HFF-Myc (cell line): Measurements from ENCODE around the gene PNPLA7.

Experiments used
- DNase-seq: peaks from one replicate; pipeline ENCODE4 v3.0.0-alpha.2; 2011; ENCODE audit warnings: low read depth; ENCODE audit errors: extremely low read depth
- H3K4me3 ChIP-seq: replicated peaks from 2 replicates; pipeline ENCODE4 v1.5.1; 2011; ENCODE audit warnings: low read depth, mild to moderate bottlenecking, control low read depth, low read length
- CTCF ChIP-seq: IDR thresholded peaks from 2 replicates; pipeline ENCODE4 v1.5.1; 2012; ENCODE audit warnings: mild to moderate bottlenecking, low read depth, low read length, control low read depth; ENCODE audit errors: missing control alignments

The PNPLA7 gene

GRCh38 chr9:137490532-137491186 lies 59.5 kb downstream of the PNPLA7 start:
- H3K4me3 ChIP-seq = no peak overlapping the region
- no peak for TF ChIP-seq CTCF
- DNase-seq = no peak

GRCh38 chr9:137488906-137489305 lies 61.3 kb downstream of the PNPLA7 start:
- H3K4me3 ChIP-seq = no peak overlapping the region
- TF ChIP-seq CTCF = no peak
- no peak for DNase-seq

DNA sequence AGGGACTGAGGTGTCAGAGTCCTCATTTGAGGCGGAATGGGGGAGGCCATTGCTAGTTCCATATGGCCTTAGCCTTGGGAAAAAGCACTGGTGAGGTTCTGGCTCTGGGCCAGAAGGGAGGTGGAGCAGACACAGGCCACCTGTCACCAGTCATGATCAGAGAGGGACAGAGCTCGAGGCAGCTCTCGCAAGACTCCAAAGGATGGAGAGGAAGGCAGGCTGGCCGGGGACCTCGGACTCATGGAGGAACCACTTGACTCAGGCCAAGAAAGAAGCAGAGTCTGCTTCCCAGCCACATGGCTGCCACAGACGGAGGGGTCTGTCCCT lies 61.9 kb downstream of the PNPLA7 start:
- DNase-seq = no peak
- H3K4me3 ChIP-seq = no peak overlapping the region
- no peak for TF ChIP-seq CTCF

GRCh38 chr9:137487454-137488326 lies 62.5 kb downstream of the PNPLA7 start:
- TF ChIP-seq CTCF = no peak
- H3K4me3 ChIP-seq = no peak overlapping the region
- no peak for DNase-seq

DNA sequence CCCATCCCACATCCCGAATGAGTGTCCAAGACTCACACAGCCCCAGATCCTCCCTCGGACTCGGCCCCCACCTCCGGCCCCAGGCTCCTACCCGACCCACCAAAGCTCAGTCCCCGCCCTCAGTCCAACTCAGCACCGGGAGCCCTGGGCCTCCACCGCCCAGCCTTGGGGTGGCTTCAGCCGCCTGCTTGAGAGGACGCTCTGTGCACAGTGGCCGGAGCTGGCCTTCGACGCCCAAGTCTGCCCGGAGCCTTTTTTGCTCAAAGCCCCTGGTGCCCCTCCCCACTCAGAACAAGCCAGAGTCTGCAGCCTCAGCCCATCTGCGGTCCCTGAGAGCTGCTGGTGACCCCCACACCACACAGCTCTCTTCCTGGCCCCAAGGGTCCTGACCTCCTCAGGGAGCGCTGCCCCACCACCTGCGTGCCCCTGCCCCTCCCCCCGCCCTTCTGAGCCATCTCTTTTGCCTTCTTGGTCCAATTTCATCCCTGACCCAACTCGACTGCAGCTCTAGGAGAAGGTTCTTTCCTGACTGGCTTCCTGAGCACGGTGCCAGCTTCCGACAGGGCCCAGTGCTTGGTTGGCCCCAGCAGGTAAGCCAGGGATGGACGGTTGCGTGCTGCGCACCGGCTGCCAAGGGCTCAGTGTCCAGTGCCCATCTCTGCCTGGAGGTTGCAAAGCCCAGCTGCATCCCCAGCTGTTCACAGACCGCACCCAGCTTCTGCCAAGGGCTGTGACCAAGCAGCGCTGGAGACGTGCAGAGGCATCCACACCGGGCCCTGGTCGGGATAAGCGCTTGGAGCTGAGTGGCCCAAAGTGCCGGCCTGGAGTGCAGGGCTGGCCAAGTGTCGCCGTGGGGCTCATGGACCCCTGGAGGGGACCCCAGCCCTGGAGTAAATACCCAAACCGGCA lies 63.4 kb downstream of the PNPLA7 start:
- no peak for TF ChIP-seq CTCF
- H3K4me3 ChIP-seq = no peak overlapping the region
- no peak for DNase-seq

GRCh38 chr9:137486141-137486490 lies 64.1 kb downstream of the PNPLA7 start:
- TF ChIP-seq CTCF = no peak
- DNase-seq = no peak

More at GRCh38 chr9:137486141-137486490, 64.1 kb downstream of the PNPLA7 start:
- no peak overlapping the region for H3K4me3 ChIP-seq
